HL-60 (cell line): ENCODE results near the gene IL17F.

Experiments
- GABPA ChIP-seq: IDR thresholded peaks from 2 replicates; pipeline ENCODE4 v1.6.1; 2012; ENCODE audit warnings: low read depth
- POLR2AphosphoS5 ChIP-seq: IDR thresholded peaks from 2 replicates; pipeline ENCODE4 v1.6.1; 2012; ENCODE audit warnings: low read depth
- REST ChIP-seq: IDR thresholded peaks from 2 replicates; pipeline ENCODE4 v1.6.1; 2012; ENCODE audit warnings: low read depth; ENCODE audit not compliant: insufficient replicate concordance
- TF ChIP-seq, protein P1 (sequence below): IDR thresholded peaks from one replicate; pipeline ENCODE4 v1.5.1; 2011; ENCODE audit warnings: low read length, control low read depth, inconsistent platforms; ENCODE audit not compliant: insufficient read depth

DNA sequence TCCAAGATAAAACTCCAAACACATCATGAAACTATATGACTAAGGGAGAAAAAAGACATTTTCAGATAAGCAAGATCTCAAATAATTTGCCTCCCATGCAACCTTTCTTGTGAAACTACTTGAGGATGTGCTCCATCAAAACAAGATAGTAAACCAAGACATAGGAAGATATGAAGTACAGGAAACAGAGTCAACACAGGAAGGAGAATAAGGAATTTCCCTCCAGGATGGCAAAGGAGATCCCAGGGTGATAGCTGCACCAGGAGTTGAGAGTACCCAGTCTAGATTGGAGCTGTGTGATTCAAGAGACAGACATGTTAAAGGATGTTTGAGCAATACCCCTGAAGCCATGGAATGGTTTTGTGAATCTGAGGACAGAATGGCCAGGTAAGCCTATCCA lies 42.8 kb downstream of the IL17F start:
- TF ChIP-seq, protein P1, sequence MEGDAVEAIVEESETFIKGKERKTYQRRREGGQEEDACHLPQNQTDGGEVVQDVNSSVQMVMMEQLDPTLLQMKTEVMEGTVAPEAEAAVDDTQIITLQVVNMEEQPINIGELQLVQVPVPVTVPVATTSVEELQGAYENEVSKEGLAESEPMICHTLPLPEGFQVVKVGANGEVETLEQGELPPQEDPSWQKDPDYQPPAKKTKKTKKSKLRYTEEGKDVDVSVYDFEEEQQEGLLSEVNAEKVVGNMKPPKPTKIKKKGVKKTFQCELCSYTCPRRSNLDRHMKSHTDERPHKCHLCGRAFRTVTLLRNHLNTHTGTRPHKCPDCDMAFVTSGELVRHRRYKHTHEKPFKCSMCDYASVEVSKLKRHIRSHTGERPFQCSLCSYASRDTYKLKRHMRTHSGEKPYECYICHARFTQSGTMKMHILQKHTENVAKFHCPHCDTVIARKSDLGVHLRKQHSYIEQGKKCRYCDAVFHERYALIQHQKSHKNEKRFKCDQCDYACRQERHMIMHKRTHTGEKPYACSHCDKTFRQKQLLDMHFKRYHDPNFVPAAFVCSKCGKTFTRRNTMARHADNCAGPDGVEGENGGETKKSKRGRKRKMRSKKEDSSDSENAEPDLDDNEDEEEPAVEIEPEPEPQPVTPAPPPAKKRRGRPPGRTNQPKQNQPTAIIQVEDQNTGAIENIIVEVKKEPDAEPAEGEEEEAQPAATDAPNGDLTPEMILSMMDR: no peak
- no peak for TF ChIP-seq POLR2AphosphoS5
- TF ChIP-seq REST: no peak
- no peak for TF ChIP-seq GABPA
